ENCODE data around the gene KRABD2.

Gene KRABD2

DNA sequence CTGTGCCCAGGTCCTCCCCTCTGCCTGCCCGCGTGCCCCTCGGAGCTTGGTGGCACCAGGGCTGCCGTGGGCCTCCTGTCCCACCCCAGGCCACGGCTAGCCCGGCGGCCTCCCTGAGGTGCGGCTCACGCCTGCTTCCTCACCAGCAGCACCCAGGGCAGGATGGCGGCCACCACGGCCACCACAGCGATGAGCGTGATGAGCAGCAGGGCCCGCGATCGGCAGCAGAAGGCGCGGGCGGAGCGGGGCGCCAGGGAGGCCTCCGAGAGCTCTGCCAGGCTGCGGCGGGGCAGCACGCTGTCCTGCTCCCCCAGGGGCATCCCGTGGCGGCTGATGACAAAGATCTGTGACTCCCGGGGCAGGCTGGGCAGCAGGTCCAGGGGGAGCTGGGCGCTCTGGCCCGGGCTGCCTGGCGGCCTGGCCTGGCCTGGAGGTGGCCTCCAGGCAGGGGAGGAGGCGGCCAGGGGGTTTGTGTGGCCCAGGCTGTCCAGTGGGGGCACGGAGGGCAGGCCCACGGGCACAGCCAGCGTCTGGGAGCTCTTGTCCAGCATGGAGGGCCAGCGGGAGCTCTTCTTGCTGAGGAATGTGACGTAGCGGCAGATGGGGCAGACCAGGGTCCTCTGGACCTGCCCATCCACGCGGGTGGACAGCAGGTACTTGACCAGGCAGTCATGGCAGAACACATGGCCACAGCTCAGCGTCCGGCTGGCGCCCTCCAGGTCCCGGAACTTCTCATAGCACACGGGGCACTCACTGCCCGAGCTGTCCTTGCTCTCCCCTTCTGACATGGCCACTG is 16.4 kb upstream of the KRABD2 start:
- Histone ChIP-seq H3K9me3 (no peaks in the 10 kb centered on the region), H3K4me1 (no peaks in the 10 kb centered on the region), H3K27me3 (no peaks in the 10 kb centered on the region), H3K4me3 (no peak overlapping the region), H3K36me3 (no peaks in the 10 kb centered on the region), H3K27ac (no peak overlapping the region)
- WGBS (ENCODE audit: insufficient coverage, low coverage, low lambda C conversion rate, missing lambda C conversion rate): 60% methylated on average over 1 of the region's 46 CpGs
- TF ChIP-seq POLR2A (IDR thresholded peaks at IDR 0.05): no peak
- TF ChIP-seq, protein P1, sequence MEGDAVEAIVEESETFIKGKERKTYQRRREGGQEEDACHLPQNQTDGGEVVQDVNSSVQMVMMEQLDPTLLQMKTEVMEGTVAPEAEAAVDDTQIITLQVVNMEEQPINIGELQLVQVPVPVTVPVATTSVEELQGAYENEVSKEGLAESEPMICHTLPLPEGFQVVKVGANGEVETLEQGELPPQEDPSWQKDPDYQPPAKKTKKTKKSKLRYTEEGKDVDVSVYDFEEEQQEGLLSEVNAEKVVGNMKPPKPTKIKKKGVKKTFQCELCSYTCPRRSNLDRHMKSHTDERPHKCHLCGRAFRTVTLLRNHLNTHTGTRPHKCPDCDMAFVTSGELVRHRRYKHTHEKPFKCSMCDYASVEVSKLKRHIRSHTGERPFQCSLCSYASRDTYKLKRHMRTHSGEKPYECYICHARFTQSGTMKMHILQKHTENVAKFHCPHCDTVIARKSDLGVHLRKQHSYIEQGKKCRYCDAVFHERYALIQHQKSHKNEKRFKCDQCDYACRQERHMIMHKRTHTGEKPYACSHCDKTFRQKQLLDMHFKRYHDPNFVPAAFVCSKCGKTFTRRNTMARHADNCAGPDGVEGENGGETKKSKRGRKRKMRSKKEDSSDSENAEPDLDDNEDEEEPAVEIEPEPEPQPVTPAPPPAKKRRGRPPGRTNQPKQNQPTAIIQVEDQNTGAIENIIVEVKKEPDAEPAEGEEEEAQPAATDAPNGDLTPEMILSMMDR (IDR thresholded peaks at IDR 0.05): no peak
- intact Hi-C loops (cut with DNase I): loop anchor here in 1 of 2 donors (10.0 kb wide), 1 partner anchor 362 kb away; the partner anchor contains the start of gene SPDYE4
- no peak for DNase-seq
- peak in 1 of 4 donors; percentile 36 for ATAC-seq

DNA sequence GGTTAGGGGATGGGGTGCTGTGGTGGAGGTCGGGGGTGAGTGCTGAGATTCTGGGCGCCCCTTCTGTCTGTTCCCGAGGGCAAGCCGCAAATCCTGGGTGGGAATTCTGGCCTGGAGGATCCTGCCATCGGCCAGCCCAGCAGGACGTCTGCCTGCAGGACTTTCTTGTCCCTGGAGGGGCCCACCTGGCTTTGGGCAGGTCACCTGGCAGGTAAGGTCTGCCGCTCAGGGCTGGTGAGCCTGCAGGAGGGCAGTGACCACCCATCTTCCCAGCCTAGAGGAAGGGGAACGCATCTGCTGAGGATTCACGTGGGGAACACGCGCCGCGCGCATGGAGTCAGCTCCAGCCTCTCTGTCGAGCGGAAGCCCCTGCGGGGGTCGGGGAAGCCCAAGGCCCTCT is 15.8 kb upstream of the KRABD2 start:
- Histone ChIP-seq H3K4me1 (no peaks in the 10 kb centered on the region), H3K36me3 (no peaks in the 10 kb centered on the region), H3K9me3 (no peaks in the 10 kb centered on the region), H3K4me3 (no peak overlapping the region), H3K27me3 (no peaks in the 10 kb centered on the region), H3K27ac (no peak overlapping the region)
- TF ChIP-seq, protein P1 (IDR thresholded peaks at IDR 0.05): no peak
- no peak for TF ChIP-seq POLR2A (IDR thresholded peaks at IDR 0.05)
- DNase-seq (no peak), ATAC-seq (no peak)
- WGBS (ENCODE audit: insufficient coverage, low coverage, low lambda C conversion rate, missing lambda C conversion rate): 76% methylated on average over 6 of the region's 18 CpGs
- intact Hi-C loops (cut with DNase I): loop anchor here in 1 of 2 donors (10.0 kb wide), 1 partner anchor 363 kb away; the partner anchor contains the start of gene SPDYE4

DNA sequence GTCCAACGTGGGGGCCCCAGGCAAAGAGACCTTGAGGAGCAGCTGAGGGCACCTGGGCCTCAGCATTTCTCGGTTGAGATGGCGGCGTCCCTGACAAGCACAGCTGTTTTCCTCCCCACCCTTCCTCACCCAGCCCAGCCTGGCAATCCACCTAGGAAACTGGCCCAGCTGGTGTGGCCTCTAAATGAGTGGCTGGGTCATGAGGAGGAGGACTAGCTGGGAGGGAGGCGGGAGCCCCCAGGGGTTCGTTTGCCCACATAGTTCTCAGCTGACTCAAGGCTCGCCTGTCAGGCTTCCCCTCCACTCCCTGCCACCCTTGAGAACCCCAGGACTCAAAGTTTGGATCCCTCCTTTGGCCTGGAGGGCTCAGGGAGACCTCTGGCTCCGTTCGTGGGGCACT is 15.2 kb upstream of the KRABD2 start:
- intact Hi-C loops (cut with DNase I): loop anchor here in 1 of 2 donors (10.0 kb wide), 1 partner anchor 363 kb away; the partner anchor contains the start of gene SPDYE4

GRCh38 chr17:8387914-8388651 is 11.6 kb upstream of the KRABD2 start:
- Histone ChIP-seq H3K9me3 (no peaks in the 10 kb centered on the region), H3K27ac (no peak overlapping the region), H3K27me3 (no peaks in the 10 kb centered on the region), H3K36me3 (no peaks in the 10 kb centered on the region), H3K4me1 (peaks cover 0 to 8% (median 0%) of the 10 kb centered on the region in 4 donors), H3K4me3 (no peak overlapping the region)
- DNase-seq: no peak
- no peak for ATAC-seq
- WGBS (ENCODE audit: insufficient coverage, low coverage, low lambda C conversion rate, missing lambda C conversion rate): 89% methylated on average over 7 of the region's 7 CpGs
- TF ChIP-seq, protein P1 (IDR thresholded peaks at IDR 0.05): no peak
- TF ChIP-seq POLR2A (IDR thresholded peaks at IDR 0.05): no peak
- intact Hi-C loops (cut with DNase I): no loop called here

More for the DNA sequence above, 15.2 kb upstream of the KRABD2 start:
- Histone ChIP-seq H3K27me3 (no peaks in the 10 kb centered on the region), H3K9me3 (no peaks in the 10 kb centered on the region), H3K4me1 (no peaks in the 10 kb centered on the region), H3K27ac (no peak overlapping the region), H3K4me3 (no peak overlapping the region), H3K36me3 (no peaks in the 10 kb centered on the region)
- ATAC-seq: no peak
- no peak for DNase-seq
- no peak for TF ChIP-seq POLR2A (IDR thresholded peaks at IDR 0.05)
- TF ChIP-seq, protein P1 (IDR thresholded peaks at IDR 0.05): no peak
- 42% methylated on average over 2 of the region's 9 CpGs for WGBS (ENCODE audit: insufficient coverage, low coverage, low lambda C conversion rate, missing lambda C conversion rate)
